ENCODE measurements around the gene PTGES3. TPM values are rescaled to one million over a fixed set of nuclear protein-coding genes. Genes with fewer than 3 reads are reported as not detected.
"Not testable (repeated sequence)": the region's sequence is repeated elsewhere in the genome, so short reads cannot be mapped to it uniquely, and the experiment has no call there.

Gene PTGES3
- total RNA-seq, 1 experiment from 2014 or later, result 435 TPM

GRCh38 chr12:56657416-56658379 is 30.4 kb downstream of the PTGES3 start:
- Histone ChIP-seq H2AFZ (ENCODE audit: low read length) (no peak overlapping the region), H4K91ac (ENCODE audit: insufficient read length, low read depth, low read length) (no peak overlapping the region), H3K23me2 (ENCODE audit: insufficient read length, low read depth, low read length, poor library complexity, severe bottlenecking) (no peaks in the 10 kb centered on the region), H2AK5ac (ENCODE audit: insufficient read length, low read length) (no peak overlapping the region), H4K20me1 (ENCODE audit: control insufficient read depth, insufficient read depth, insufficient read length) (no peaks in the 10 kb centered on the region), H2BK5ac (ENCODE audit: insufficient read length, low read length) (no peak overlapping the region), H2BK120ac (ENCODE audit: low read depth, low read length, poor library complexity, severe bottlenecking) (no peak overlapping the region), H3K4me1 (ENCODE audit: insufficient read depth, low read length) (no peaks in the 10 kb centered on the region), H3K27me3 (ENCODE audit: insufficient read depth, low read length) (no peaks in the 10 kb centered on the region), H3K9ac (ENCODE audit: extremely low read depth, insufficient read length, low read length) (no peak overlapping the region), H3K4me2 (ENCODE audit: insufficient read depth, insufficient read length, low read length) (no peak overlapping the region), H3K27ac (ENCODE audit: insufficient read length, low read depth, low read length) (no peak overlapping the region), H3K79me1 (ENCODE audit: insufficient read depth, low read depth, low read length, poor library complexity, severe bottlenecking) (no peaks in the 10 kb centered on the region), H3K23ac (ENCODE audit: insufficient read length, low read depth, low read length) (no peak overlapping the region), H2BK12ac (ENCODE audit: insufficient read length, low read depth, low read length) (no peak overlapping the region), H3T11ph (ENCODE audit: low read length) (no peak overlapping the region), H3K9me3 (ENCODE audit: control insufficient read depth, low read depth, low read length) (no peaks in the 10 kb centered on the region), H4K5ac (ENCODE audit: insufficient read length, low read depth, low read length) (no peak overlapping the region), H2BK20ac (ENCODE audit: low read depth, low read length, poor library complexity, severe bottlenecking) (no peak overlapping the region), H3K4ac (ENCODE audit: low read depth, low read length) (no peak overlapping the region), H2BK15ac (ENCODE audit: low read depth, low read length) (no peak overlapping the region), H3K18ac (ENCODE audit: insufficient read length, low read depth, low read length) (no peak overlapping the region), H3K56ac (ENCODE audit: insufficient read length, low read depth, low read length) (no peak overlapping the region), H3K14ac (ENCODE audit: insufficient read depth, low read length) (no peak overlapping the region), H4K8ac (replicated peaks; ENCODE audit: insufficient read length, low read depth, low read length) (no peak overlapping the region), H3K79me2 (ENCODE audit: insufficient read depth, low read length) (no peaks in the 10 kb centered on the region)
- Mint-ChIP-seq H3K27me3 (ENCODE audit: low read depth) (no peaks in the 10 kb centered on the region), H3K4me1 (peaks cover 3 to 4% of the 10 kb centered on the region in 2 experiments; a peak in 2 of 4 replicates), H3K4me3 (no peak overlapping the region), H3K36me3 (ENCODE audit: insufficient read depth in 1 of 3, low read depth in 3 of 3) (peaks cover 18 to 24% (median 20%) of the 10 kb centered on the region in 3 experiments), H3K27ac (no peak overlapping the region), H3K9me3 (peaks cover 31% of the 10 kb centered on the region in 2 experiments)
- DNase-seq, result no peak
- WGBS (ENCODE audit: extremely low coverage, insufficient read length, low lambda C conversion rate), result no CpG with 5 or more reads among the region's 7 CpGs
- TF ChIP-seq CTCF (conservative IDR thresholded peaks at IDR 0.05), result no peak

GRCh38 chr12:56653781-56654180 is 34.3 kb downstream of the PTGES3 start:
- not testable (repeated sequence) for H3K56ac ChIP-seq (ENCODE audit: insufficient read length, low read depth, low read length); H3K27ac Mint-ChIP-seq; H3K4ac ChIP-seq (ENCODE audit: low read depth, low read length); H4K91ac ChIP-seq (ENCODE audit: insufficient read length, low read depth, low read length); H3K27ac ChIP-seq (ENCODE audit: insufficient read length, low read depth, low read length); H2BK12ac ChIP-seq (ENCODE audit: insufficient read length, low read depth, low read length); DNase-seq; H3K23me2 ChIP-seq (ENCODE audit: insufficient read length, low read depth, low read length, poor library complexity, severe bottlenecking); H4K8ac ChIP-seq (replicated peaks; ENCODE audit: insufficient read length, low read depth, low read length); H3K23ac ChIP-seq (ENCODE audit: insufficient read length, low read depth, low read length); H2BK20ac ChIP-seq (ENCODE audit: low read depth, low read length, poor library complexity, severe bottlenecking); H3K9me3 ChIP-seq (ENCODE audit: control insufficient read depth, low read depth, low read length); H3K27me3 ChIP-seq (ENCODE audit: insufficient read depth, low read length); H2BK120ac ChIP-seq (ENCODE audit: low read depth, low read length, poor library complexity, severe bottlenecking); H4K20me1 ChIP-seq (ENCODE audit: control insufficient read depth, insufficient read depth, insufficient read length); H3K18ac ChIP-seq (ENCODE audit: insufficient read length, low read depth, low read length); H3K4me1 Mint-ChIP-seq; H2AFZ ChIP-seq (ENCODE audit: low read length); H3K4me1 ChIP-seq (ENCODE audit: insufficient read depth, low read length); H3K9ac ChIP-seq (ENCODE audit: extremely low read depth, insufficient read length, low read length); H3K79me2 ChIP-seq (ENCODE audit: insufficient read depth, low read length); H2BK5ac ChIP-seq (ENCODE audit: insufficient read length, low read length); H3K4me2 ChIP-seq (ENCODE audit: insufficient read depth, insufficient read length, low read length); H3K4me3 Mint-ChIP-seq; H4K5ac ChIP-seq (ENCODE audit: insufficient read length, low read depth, low read length); H3K27me3 Mint-ChIP-seq (ENCODE audit: low read depth); H2AK5ac ChIP-seq (ENCODE audit: insufficient read length, low read length); H2BK15ac ChIP-seq (ENCODE audit: low read depth, low read length); H3T11ph ChIP-seq (ENCODE audit: low read length); H3K14ac ChIP-seq (ENCODE audit: insufficient read depth, low read length); H3K79me1 ChIP-seq (ENCODE audit: insufficient read depth, low read depth, low read length, poor library complexity, severe bottlenecking)
- peaks cover 40 to 44% of the 10 kb centered on the region in 2 experiments for H3K9me3 Mint-ChIP-seq
- no CpG with 5 or more reads among the region's 5 CpGs for WGBS (ENCODE audit: extremely low coverage, insufficient read length, low lambda C conversion rate)
- H3K36me3 Mint-ChIP-seq (ENCODE audit: insufficient read depth in 1 of 3, low read depth in 3 of 3), result peaks cover 22 to 34% (median 24%) of the 10 kb centered on the region in 3 experiments

Data from H9 (cell line).